Pancreas (tissue), 10 donors: Measurements from ENCODE around the gene NCDN. TPM values are rescaled to one million over a fixed set of nuclear protein-coding genes. Genes with fewer than 3 reads are reported as not detected.

Source experiments
- ATAC-seq, 4 donors: fragments of 200-7000 bp; cut with Tn5 transposase; one replicate each; pipeline versions ENCODE4 v1.8.0 to v1.9.1; 2020; ENCODE audit warnings: mild to moderate bottlenecking in 4 of 4, moderate library complexity in 4 of 4
- DNase-seq, 6 donors: peaks; one replicate each; pipeline ENCODE4 v3.0.0-alpha.2; 2020
- FAIRE-seq: peaks from 2 replicates; lab custom pipeline; 2012; peaks lifted over from hg19 to GRCh38; lab: Jason Lieb, UNC
- H3K27ac ChIP-seq, 4 donors: fragments of 200-600 bp; sonication (generic); 1 replicate in 3 of 4; 2 replicates in 1 of 4; pipeline versions ENCODE4 v1.5.0 to v1.8.0; 2020
- H3K27me3 ChIP-seq, 4 donors: fragments of 200-600 bp; one replicate each; pipeline ENCODE4 v1.8.0; 2021
- H3K36me3 ChIP-seq, 3 donors: fragments of 200-600 bp; sonication (generic) in 1 of 3; one replicate each; pipeline versions ENCODE4 v1.5.0 to v1.8.0; 2020 to 2021
- H3K4me1 ChIP-seq, 3 donors: fragments of 200-600 bp; one replicate each; pipeline ENCODE4 v1.8.0; 2021
- H3K4me3 ChIP-seq, 4 donors: fragments of 200-600 bp; sonication (generic) in 2 of 4; one replicate each; pipeline versions ENCODE4 v1.5.0 to v1.8.0; 2020 to 2021
- H3K9me3 ChIP-seq, 4 donors: fragments of 200-600 bp; one replicate each; pipeline ENCODE4 v1.8.0; 2021
- WGBS, 2 donors: extraction: QIAGEN DNeasy Blood & Tissue Kit; methylation state at CpG; one replicate each; pipeline ENCODE4 v1.1.7; 2013; 5-methylcytosine and 5-hydroxymethylcytosine counted together
- intact Hi-C, 3 donors: fragments of 100-400 bp; cut with DNase I; formaldehyde crosslinking; loops; one replicate each; pipeline versions ENCODE4 v1.11.1 to v1.14.2; 2022
- polyA plus RNA-seq, 2 donors: library from polyadenylated mRNA; stranded (reverse); fragments of 200-250 nt; gene quantifications; one replicate each; pipeline ENCODE4 v1.2.3, GENCODE V29; 2013
- total RNA-seq, 6 donors: library from RNA; stranded (reverse); fragmentation: NEBNext Ultra II Directional in 4 of 6; extraction: Animal tissue kit (Norgen Biotek cat#: 25700) in 4 of 6; gene quantifications; one replicate each; pipeline versions ENCODE4 v1.2.1 to v1.2.4, GENCODE V29; 2021 to 2023
- TF ChIP-seq, protein P1 (sequence below), 4 donors: fragments of 200-600 bp; sonication (generic) in 3 of 4; IDR thresholded peaks; one replicate each; pipeline versions ENCODE4 v1.5.0 to v1.8.0; 2021; ENCODE audit warnings: antibody characterized with exemption in 4 of 4
- donor health status: healthy with polysubstance abuse.
- donor health status: DM: no; HTN: no; CAD: no; lungs with moderate emphysema.
- donor health status: DM: no; HTN: no; CAD: no.
- donor health status: control.
- donor health status: control.
- donor health status: Bipolar disorder and iron deficiency.
- donor health status: DM: yes; HTN: yes; CAD: no.
- donor health status: DM: no; HTN: no; CAD: no.
- donor health status: DM: no; HTN: no; CAD: no.
- donor health status: DM: yes; HTN: yes; CAD: no.

Gene NCDN
- total and polyA plus RNA-seq, 8 donors, result 4.4 to 12.8 (median 7.2) TPM

DNA sequence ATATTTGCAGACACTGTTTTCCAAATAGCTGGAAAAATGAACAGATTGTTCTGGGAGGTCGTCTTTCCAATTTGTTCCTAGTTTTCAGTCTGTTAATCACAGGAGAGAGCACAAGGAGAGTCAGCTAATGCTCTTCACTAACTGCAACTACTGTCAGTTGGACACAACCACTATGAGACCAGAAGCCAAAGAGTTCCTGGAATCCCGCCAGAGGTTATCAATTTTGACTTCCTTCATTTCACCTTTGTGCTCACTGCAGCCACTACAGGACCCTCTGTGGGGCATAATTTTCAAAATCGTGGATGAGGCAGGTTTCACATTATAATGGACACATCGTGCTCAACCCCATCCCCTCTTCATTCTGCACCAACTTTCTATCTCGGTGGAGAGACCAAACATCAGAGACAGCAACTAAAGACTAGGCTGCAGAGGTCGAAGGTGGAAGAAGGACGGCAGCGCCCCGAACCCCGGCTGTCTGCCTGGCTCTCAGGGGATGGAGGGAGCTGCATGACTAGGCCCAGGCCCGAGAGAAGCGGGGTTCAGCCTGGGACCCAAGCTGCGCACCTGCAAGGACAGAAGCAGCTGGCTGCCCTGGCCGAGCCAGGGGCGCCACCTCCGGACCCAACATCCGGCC, 998 bp upstream of the NCDN start:
- H3K36me3 ChIP-seq, result peaks cover 0 to 10% (median 0%) of the 10 kb centered on the region in 3 donors
- no peaks in the 10 kb centered on the region for H3K27me3 ChIP-seq
- H3K27ac ChIP-seq, result peak overlapping the region; percentile 90 to 99 (median 94)
- WGBS, 2 donors, result 0 to 1% methylated on average over 12 to 17 of the region's 17 CpGs
- no peak for FAIRE-seq
- no peaks in the 10 kb centered on the region for H3K9me3 ChIP-seq
- H3K4me1 ChIP-seq, result peaks cover 25 to 39% (median 35%) of the 10 kb centered on the region in 3 donors
- peak overlapping the region; percentile 75 to 95 (median 86) for H3K4me3 ChIP-seq
- ATAC-seq, result no peak
- no peak for DNase-seq
- TF ChIP-seq, protein P1, sequence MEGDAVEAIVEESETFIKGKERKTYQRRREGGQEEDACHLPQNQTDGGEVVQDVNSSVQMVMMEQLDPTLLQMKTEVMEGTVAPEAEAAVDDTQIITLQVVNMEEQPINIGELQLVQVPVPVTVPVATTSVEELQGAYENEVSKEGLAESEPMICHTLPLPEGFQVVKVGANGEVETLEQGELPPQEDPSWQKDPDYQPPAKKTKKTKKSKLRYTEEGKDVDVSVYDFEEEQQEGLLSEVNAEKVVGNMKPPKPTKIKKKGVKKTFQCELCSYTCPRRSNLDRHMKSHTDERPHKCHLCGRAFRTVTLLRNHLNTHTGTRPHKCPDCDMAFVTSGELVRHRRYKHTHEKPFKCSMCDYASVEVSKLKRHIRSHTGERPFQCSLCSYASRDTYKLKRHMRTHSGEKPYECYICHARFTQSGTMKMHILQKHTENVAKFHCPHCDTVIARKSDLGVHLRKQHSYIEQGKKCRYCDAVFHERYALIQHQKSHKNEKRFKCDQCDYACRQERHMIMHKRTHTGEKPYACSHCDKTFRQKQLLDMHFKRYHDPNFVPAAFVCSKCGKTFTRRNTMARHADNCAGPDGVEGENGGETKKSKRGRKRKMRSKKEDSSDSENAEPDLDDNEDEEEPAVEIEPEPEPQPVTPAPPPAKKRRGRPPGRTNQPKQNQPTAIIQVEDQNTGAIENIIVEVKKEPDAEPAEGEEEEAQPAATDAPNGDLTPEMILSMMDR (IDR thresholded peaks at IDR 0.05), result no peak
- intact Hi-C loops, result no loop called here

DNA sequence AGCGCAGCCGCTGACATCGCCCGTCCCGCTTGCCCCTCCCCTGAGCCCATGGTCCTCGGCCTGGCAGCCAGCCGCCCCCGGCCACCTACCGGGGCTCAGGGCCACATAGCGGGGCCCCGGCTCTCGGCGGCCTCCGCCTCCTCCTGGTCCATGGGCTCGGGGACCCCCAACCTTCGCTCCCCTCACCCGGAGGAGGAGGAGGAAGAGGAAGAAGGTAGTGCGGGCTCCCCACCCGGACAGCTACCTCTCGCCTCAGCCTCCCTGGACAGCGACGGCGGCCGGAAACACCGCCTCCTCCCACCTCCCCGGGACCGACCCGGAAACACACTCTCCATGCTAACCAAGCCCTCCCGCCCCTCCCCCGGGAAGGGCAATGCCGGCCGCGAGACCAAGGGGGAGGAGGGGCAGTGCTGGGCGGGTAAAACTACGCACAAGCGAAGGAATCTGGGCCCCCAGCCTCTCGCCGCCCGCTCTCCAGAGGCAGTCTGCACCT, 435 bp upstream of the NCDN start, which contains the start of gene KIAA0319L:
TSS of gene KIAA0319L (minus strand) at position 286 of the 493 bp plus-strand sequence. CDS start 2,912 bp downstream, outside the sequence.
- Histone ChIP-seq H3K4me1 (peaks cover 25 to 39% (median 35%) of the 10 kb centered on the region in 3 donors), H3K36me3 (peaks cover 0 to 7% (median 0%) of the 10 kb centered on the region in 3 donors), H3K27ac (peak within 1 kb of the TSS; percentile 90 to 99 (median 94)), H3K4me3 (peak within 1 kb of the TSS; percentile 75 to 95 (median 86)), H3K9me3 (no peaks in the 10 kb centered on the region), H3K27me3 (no peaks in the 10 kb centered on the region)
- FAIRE-seq, result no peak
- TF ChIP-seq, protein P1 (IDR thresholded peaks at IDR 0.05), result no peak
- peak; percentile 81 to 90 (median 84) for ATAC-seq
- DNase-seq, result peak in 5 of 6 donors; percentile 87 to 93 (median 89)
- intact Hi-C loops, result no loop called here
- 1% methylated on average over 20 to 39 of the region's 39 CpGs for WGBS, 2 donors

DNA sequence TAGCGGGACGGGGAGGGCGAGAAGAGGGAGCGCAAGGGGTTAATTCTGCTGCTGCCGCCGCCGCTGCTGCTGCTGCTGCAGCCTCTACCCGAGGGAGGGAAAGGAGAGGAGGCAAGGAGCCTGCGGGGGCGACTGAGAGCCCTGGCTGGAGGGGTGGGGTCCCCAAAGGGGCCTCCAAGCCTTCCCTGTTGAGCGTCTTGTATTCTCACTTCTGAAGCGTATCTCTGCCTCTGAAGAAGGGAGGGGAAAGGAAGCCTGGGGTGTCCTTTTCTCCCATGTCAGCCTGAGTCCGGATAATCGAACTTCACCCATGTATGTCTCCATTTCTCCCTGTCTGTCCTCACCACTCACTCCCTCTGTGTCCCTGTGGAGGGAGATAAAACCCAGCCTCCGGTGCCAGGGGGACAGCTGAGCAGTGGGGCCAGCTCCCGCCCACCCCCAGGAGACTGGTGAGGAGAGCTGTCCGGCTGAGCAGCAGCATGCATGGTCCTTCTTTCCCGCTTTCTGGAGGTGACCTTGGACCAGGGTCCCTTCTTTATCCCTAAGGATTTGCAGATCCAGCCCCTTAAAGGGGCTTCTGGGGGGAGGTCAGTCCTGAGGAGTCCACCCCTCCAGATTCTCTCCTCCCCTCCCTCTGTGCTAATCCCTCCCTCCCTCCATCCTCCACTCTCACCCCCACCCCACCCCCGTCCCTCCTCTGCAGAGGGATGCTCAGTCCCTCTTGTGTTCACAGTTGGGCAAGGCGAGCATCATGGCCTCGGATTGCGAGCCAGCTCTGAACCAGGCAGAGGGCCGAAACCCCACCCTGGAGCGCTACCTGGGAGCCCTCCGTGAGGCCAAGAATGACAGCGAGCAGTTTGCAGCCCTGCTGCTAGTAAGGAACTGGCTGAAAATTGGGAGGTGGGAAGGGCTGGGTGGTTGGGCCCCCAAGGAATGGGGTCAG, 1.0 kb downstream of the NCDN start:
- WGBS, 2 donors, result 36% methylated on average over 26 of the region's 26 CpGs
- H3K4me1 ChIP-seq, result peaks cover 17 to 31% (median 26%) of the 10 kb centered on the region in 3 donors
- no peaks in the 10 kb centered on the region for H3K36me3 ChIP-seq
- intact Hi-C loops, result no loop called here
- no peak overlapping the region for H3K27ac ChIP-seq
- no peak for FAIRE-seq
- TF ChIP-seq, protein P1 (IDR thresholded peaks at IDR 0.05), result no peak
- ATAC-seq, result no peak
- peak overlapping the region; percentile 75 to 95 (median 86) for H3K4me3 ChIP-seq
- peak in 1 of 6 donors; percentile 72 for DNase-seq
- H3K27me3 ChIP-seq, result no peaks in the 10 kb centered on the region
- no peaks in the 10 kb centered on the region for H3K9me3 ChIP-seq

DNA sequence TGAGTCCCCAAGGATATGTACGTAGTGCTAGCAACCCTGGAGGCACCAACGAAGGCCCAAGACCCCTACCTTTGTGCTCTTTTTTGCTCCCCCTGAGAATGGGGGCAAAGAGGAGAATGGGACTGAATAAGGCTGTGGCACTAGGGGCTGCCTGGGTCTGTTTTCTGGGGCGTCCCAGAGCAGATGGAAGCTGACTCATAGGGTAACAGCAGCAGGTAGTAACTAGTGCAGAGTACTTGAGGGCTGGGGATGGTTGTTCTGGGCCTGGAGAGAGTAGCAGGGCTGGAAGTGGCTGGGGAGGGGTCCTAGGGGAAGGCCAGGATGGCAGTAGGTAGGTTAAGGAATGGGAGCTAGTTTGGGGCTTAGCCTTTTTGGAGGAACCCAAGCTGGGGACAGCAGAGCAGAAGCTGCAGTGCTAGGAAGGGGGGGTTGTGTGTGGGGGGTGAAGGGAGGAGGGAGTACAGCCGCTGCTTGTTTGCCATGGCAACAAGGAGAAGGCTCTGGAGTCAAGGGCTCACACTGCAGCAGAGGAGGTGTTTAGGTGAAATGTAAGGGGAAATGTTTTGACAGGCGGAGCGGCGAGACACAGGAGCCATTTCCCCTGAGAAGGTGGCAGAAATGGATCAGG, 1.8 kb downstream of the NCDN start:
- intact Hi-C loops, result no loop called here
- 81 to 84% methylated on average over 7 of the region's 7 CpGs for WGBS, 2 donors
- Histone ChIP-seq H3K36me3 (no peaks in the 10 kb centered on the region), H3K4me3 (no peak overlapping the region), H3K27me3 (no peaks in the 10 kb centered on the region), H3K27ac (no peak overlapping the region), H3K4me1 (peaks cover 12 to 23% (median 19%) of the 10 kb centered on the region in 3 donors), H3K9me3 (no peaks in the 10 kb centered on the region)
- TF ChIP-seq, protein P1 (IDR thresholded peaks at IDR 0.05), result no peak
- FAIRE-seq (no peak), ATAC-seq (no peak), DNase-seq (no peak)
